GM12892 (cell line): ENCODE data around the gene DUSP1.

ENCODE experiments used
- POLR2A ChIP-seq: IDR thresholded peaks from 2 replicates; pipeline ENCODE4 v1.6.1; 2011; ENCODE audit warnings: low read depth, low read length, control low read depth
- TAF1 ChIP-seq: IDR thresholded peaks from 2 replicates; pipeline ENCODE4 v1.6.1; 2011; ENCODE audit warnings: low read depth, mild to moderate bottlenecking, control low read depth, low read length, borderline replicate concordance

- TF ChIP-seq POLR2A (no peak), TAF1 (no peak)
Observed at GRCh38 chr5:172762214-172763119, 8.5 kb downstream of the DUSP1 start.
